Endothelial cell of umbilical vein (primary cell): ENCODE results near the gene ERVK3-1. TPM values are rescaled to one million over a fixed set of nuclear protein-coding genes. Genes with fewer than 3 reads are reported as not detected.

Experiments
- BruUV-seq: library from RNA; stranded (reverse); fragments of 400-500 nt; replicated peaks from 2 replicates; lab custom pipeline; 2021; lab: Mats Ljungman, UMichigan
- CTCF ChIA-PET: fragments of 300-600, 350-600 bp; sonication (Branson Sonifier 250); formaldehyde crosslinking; loops from one replicate; lab custom pipeline; 2021; ENCODE audit warnings: antibody characterized with exemption, inconsistent platforms; lab: Charles Lee
- POLR2A ChIA-PET: fragments of 300-600, 350-600 bp; sonication (Branson Sonifier 250); formaldehyde crosslinking; loops from one replicate; lab custom pipeline; 2021; ENCODE audit warnings: antibody characterized with exemption, inconsistent platforms; lab: Charles Lee
- DNase-seq: peaks from one replicate; pipeline ENCODE4 v3.0.0-alpha.2; 2011; ENCODE audit warnings: low read depth, low spot score
- FAIRE-seq: peaks from 2 replicates; lab custom pipeline; 2011; peaks lifted over from hg19 to GRCh38; lab: Jason Lieb, UNC
- H2AFZ ChIP-seq: 2 replicates; pipeline ENCODE4 v1.6.0; 2012; ENCODE audit warnings: low read depth, low read length, control low read depth, inconsistent platforms
- H3K27ac ChIP-seq: 2 replicates; pipeline ENCODE4 v1.5.1; 2011; ENCODE audit warnings: low read depth, mild to moderate bottlenecking, control low read depth, low read length, moderate library complexity; ENCODE audit not compliant: insufficient read depth
- H3K27me3 ChIP-seq, 2 experiments: 2 replicates each; pipeline versions ENCODE4 v1.6.0 to v1.6.1; 2011; ENCODE audit warnings: low read length in 2 of 2, mixed read lengths in 1 of 2; ENCODE audit not compliant: control insufficient read depth in 2 of 2, insufficient read depth in 2 of 2
- H3K36me3 ChIP-seq, 2 experiments: 2 replicates in 1 of 2; 3 replicates in 1 of 2; pipeline ENCODE4 v1.5.1; 2011; ENCODE audit warnings: low read length in 2 of 2, mild to moderate bottlenecking in 1 of 2, moderate library complexity in 1 of 2; ENCODE audit not compliant: control insufficient read depth in 2 of 2, insufficient read depth in 2 of 2; ENCODE audit errors: extremely low read depth in 1 of 2
- H3K4me1 ChIP-seq: 3 replicates; pipeline ENCODE4 v1.5.1; 2011; ENCODE audit warnings: mild to moderate bottlenecking, low read length; ENCODE audit not compliant: control insufficient read depth, insufficient read depth; ENCODE audit errors: extremely low read depth
- H3K4me2 ChIP-seq: 2 replicates; pipeline ENCODE4 v1.6.1; 2011; ENCODE audit warnings: low read length, control low read depth, mixed read lengths; ENCODE audit not compliant: insufficient read depth
- H3K4me3 ChIP-seq, 3 experiments: fragments of 200-600 bp in 1 of 3; sonication (generic), shearing (Covaris generic) in 1 of 3; replicated peaks in 1 of 3; 2 replicates each; pipeline ENCODE4 v1.5.1; 2011 to 2016; ENCODE audit warnings: control low read depth in 3 of 3, low read length in 3 of 3, mild to moderate bottlenecking in 2 of 3, inconsistent platforms in 1 of 3, low read depth in 1 of 3, moderate library complexity in 1 of 3; ENCODE audit not compliant: insufficient read depth in 1 of 3
- H3K79me2 ChIP-seq: 2 replicates; pipeline ENCODE4 v1.6.0; 2012; ENCODE audit warnings: low read length, inconsistent platforms; ENCODE audit not compliant: control insufficient read depth, insufficient read depth
- H3K9ac ChIP-seq: replicated peaks from 2 replicates; pipeline ENCODE3; 2011; ENCODE audit warnings: low read length, control low read depth; ENCODE audit not compliant: insufficient read depth; ENCODE audit errors: extremely low read depth
- H3K9me1 ChIP-seq: replicated peaks from 3 replicates; pipeline ENCODE4 v1.6.0; 2011; ENCODE audit warnings: mild to moderate bottlenecking, low read length; ENCODE audit not compliant: control insufficient read depth, insufficient read depth; ENCODE audit errors: extremely low read depth
- H3K9me3 ChIP-seq: replicated peaks from 2 replicates; pipeline ENCODE4 v1.5.1; 2012; ENCODE audit warnings: low read length, inconsistent platforms; ENCODE audit not compliant: control insufficient read depth, insufficient read depth
- H4K20me1 ChIP-seq: replicated peaks from 2 replicates; pipeline ENCODE3; 2011; ENCODE audit warnings: mild to moderate bottlenecking, low read length; ENCODE audit not compliant: control insufficient read depth, insufficient read depth; ENCODE audit errors: extremely low read depth
- EZH2 ChIP-seq: IDR thresholded peaks from 2 replicates; pipeline ENCODE4 v1.6.1; 2012; ENCODE audit warnings: borderline replicate concordance, low read depth, mild to moderate bottlenecking, moderate library complexity, low read length, inconsistent platforms; ENCODE audit not compliant: severe bottlenecking
- FOS ChIP-seq: IDR thresholded peaks from 2 replicates; pipeline ENCODE4 v1.6.1; 2011; ENCODE audit warnings: mild to moderate bottlenecking, low read length, moderate library complexity, borderline replicate concordance; ENCODE audit not compliant: insufficient read depth
- GATA2 ChIP-seq: IDR thresholded peaks from 2 replicates; pipeline ENCODE4 v1.7.0; 2011; ENCODE audit warnings: low read depth, mild to moderate bottlenecking, moderate library complexity, mixed read lengths, low read length; ENCODE audit not compliant: insufficient read length, insufficient read depth
- JUN ChIP-seq: IDR thresholded peaks from 2 replicates; pipeline ENCODE4 v1.6.1; 2011; ENCODE audit warnings: borderline replicate concordance, low read depth; ENCODE audit not compliant: insufficient read length, insufficient read depth
- MYC ChIP-seq: IDR thresholded peaks from one replicate; pipeline ENCODE4 v1.6.1; 2011; ENCODE audit warnings: mild to moderate bottlenecking, low read depth, low read length
- POLR2A ChIP-seq: IDR thresholded peaks from 2 replicates; pipeline ENCODE4 v1.6.1; 2012; ENCODE audit warnings: low read depth, mild to moderate bottlenecking, control low read depth, low read length
- POLR2AphosphoS5 ChIP-seq: IDR thresholded peaks from 2 replicates; pipeline ENCODE4 v1.6.1; 2012; ENCODE audit warnings: low read depth, mild to moderate bottlenecking, control low read depth, low read length, moderate library complexity; ENCODE audit not compliant: insufficient read depth
- dilution Hi-C: fragments of 300-500 bp; cut with MboI; formaldehyde crosslinking; loops from one replicate; pipeline ENCODE4 v1.15.0; 2019; ENCODE audit warnings: low sequenced_read_pairs; ENCODE audit not compliant: extremely low pct_ligation_motif_present
- intact Hi-C: fragments of 100-400 bp; cut with micrococcal nuclease; formaldehyde crosslinking; loops from one replicate; pipeline ENCODE4 v1.10.0; 2022
- polyA plus RNA-seq, 4 experiments: library from polyadenylated mRNA; depleted of rRNA in 3 of 4; stranded (reverse) in 3 of 4; unstranded in 1 of 4; fragments of >200 nt; gene quantifications; 2 replicates each; pipeline versions ENCODE4 v1.2.1 to v1.2.3, GENCODE V29; 2011 to 2012; ENCODE audit warnings: missing spikeins in 1 of 4
- total RNA-seq: library from RNA; stranded (reverse); gene quantifications from 2 replicates; pipeline ENCODE4 v1.2.3, GENCODE V29; 2021
- TF ChIP-seq, protein P1 (sequence below), 2 donors: IDR thresholded peaks; 1 replicate in 1 of 2; 2 replicates in 1 of 2; pipeline ENCODE4 v1.5.1; 2011; ENCODE audit warnings: low read length in 2 of 2, mild to moderate bottlenecking in 2 of 2, moderate library complexity in 2 of 2, control low read depth in 1 of 2, inconsistent platforms in 1 of 2, low read depth in 1 of 2; ENCODE audit not compliant: insufficient read depth in 1 of 2; ENCODE audit errors: extremely low read depth in 1 of 2
- TF ChIP-seq, protein P2 (sequence below): IDR thresholded peaks from 2 replicates; pipeline ENCODE4 v1.6.1; 2011; ENCODE audit not compliant: insufficient read depth, insufficient read length

ERVK3-1 gene
- total and polyA plus RNA-seq, 2 donors (not counting 3 experiments of a cell fraction or from before 2014, with no cell fraction given) = 25.8 to 29.3 TPM

DNA sequence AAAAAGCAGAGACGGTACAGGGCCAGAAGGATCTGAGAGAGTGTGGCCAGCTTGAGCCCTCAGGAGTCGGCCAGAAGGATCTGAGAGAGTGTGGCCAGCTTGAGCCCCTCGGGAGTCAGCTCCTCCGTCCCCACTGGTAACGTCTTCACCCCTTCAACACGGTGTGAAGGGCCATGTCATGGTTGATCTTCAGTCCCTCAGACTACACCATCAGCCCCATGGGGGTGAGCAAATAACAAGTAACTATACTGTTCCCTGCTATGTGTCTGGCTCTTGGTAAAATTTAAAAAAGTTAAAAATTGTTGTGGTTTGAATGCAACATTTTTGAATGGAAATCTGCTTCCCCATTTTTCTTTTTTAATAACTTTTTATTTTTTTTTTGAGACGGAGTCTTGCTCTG lies 28.0 kb upstream of the ERVK3-1 start:
- intact Hi-C loops = no loop called here

More for the DNA sequence above, 28.0 kb upstream of the ERVK3-1 start:
- H3K9me1 ChIP-seq = no peaks in the 10 kb centered on the region
- DNase-seq = no peak
- no peak overlapping the region for H3K4me2 ChIP-seq
- H3K27me3 ChIP-seq = no peaks in the 10 kb centered on the region
- POLR2A ChIA-PET = no interaction called here
- H3K4me3 ChIP-seq = no peak overlapping the region
- BruUV-seq = no TSS peak
- no peaks in the 10 kb centered on the region for H4K20me1 ChIP-seq
- TF ChIP-seq, protein P1, sequence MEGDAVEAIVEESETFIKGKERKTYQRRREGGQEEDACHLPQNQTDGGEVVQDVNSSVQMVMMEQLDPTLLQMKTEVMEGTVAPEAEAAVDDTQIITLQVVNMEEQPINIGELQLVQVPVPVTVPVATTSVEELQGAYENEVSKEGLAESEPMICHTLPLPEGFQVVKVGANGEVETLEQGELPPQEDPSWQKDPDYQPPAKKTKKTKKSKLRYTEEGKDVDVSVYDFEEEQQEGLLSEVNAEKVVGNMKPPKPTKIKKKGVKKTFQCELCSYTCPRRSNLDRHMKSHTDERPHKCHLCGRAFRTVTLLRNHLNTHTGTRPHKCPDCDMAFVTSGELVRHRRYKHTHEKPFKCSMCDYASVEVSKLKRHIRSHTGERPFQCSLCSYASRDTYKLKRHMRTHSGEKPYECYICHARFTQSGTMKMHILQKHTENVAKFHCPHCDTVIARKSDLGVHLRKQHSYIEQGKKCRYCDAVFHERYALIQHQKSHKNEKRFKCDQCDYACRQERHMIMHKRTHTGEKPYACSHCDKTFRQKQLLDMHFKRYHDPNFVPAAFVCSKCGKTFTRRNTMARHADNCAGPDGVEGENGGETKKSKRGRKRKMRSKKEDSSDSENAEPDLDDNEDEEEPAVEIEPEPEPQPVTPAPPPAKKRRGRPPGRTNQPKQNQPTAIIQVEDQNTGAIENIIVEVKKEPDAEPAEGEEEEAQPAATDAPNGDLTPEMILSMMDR (IDR thresholded peaks at IDR 0.05; ENCODE audit: extremely low read depth in 1 of 2, insufficient read depth in 1 of 2, low read depth in 1 of 2, low read length in 2 of 2) = no peak
- TF ChIP-seq MYC = no peak
- TF ChIP-seq FOS = no peak
- no peak for TF ChIP-seq EZH2
- TF ChIP-seq POLR2A = no peak
- TF ChIP-seq, protein P2, sequence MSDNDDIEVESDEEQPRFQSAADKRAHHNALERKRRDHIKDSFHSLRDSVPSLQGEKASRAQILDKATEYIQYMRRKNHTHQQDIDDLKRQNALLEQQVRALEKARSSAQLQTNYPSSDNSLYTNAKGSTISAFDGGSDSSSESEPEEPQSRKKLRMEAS = no peak
- no peak for TF ChIP-seq JUN
- TF ChIP-seq GATA2 = no peak
- TF ChIP-seq POLR2AphosphoS5 = no peak
- H3K9me3 ChIP-seq = peaks cover under 1% of the 10 kb centered on the region
- no peaks in the 10 kb centered on the region for H3K36me3 ChIP-seq
- no peak for FAIRE-seq
- no peak overlapping the region for H3K9ac ChIP-seq
- H3K27ac ChIP-seq = no peak overlapping the region
- H3K79me2 ChIP-seq = peaks cover 22% of the 10 kb centered on the region
- H3K4me1 ChIP-seq = peaks cover 8% of the 10 kb centered on the region
- dilution Hi-C loops = no loop called here
- CTCF ChIA-PET = no interaction called here
- H2AFZ ChIP-seq = no peak overlapping the region
